DND-41 (cell line): ENCODE data around the gene PIGW.

Source experiments
- ATAC-seq: fragments of 200-7000 bp; cut with Tn5 transposase; 3 replicates; pipeline ENCODE4 v1.9.1; 2021; ENCODE audit warnings: low read depth; ENCODE audit not compliant: insufficient read depth
- DNase-seq: peaks from one replicate; pipeline ENCODE4 v3.0.0-alpha.2; 2020
- H2AFZ ChIP-seq: 2 replicates; pipeline ENCODE4 v1.6.0; 2012; ENCODE audit warnings: low read depth, low read length
- H3K27ac ChIP-seq: 2 replicates; pipeline ENCODE4 v1.5.1; 2012; ENCODE audit warnings: low read length, inconsistent platforms
- H3K27me3 ChIP-seq: fragments of 200-600 bp; sonication (generic); 2 replicates; pipeline ENCODE4 v1.6.0; 2012; ENCODE audit warnings: low read length, mild to moderate bottlenecking, inconsistent platforms; ENCODE audit not compliant: insufficient read depth, poor library complexity
- H3K36me3 ChIP-seq: 2 replicates; pipeline ENCODE4 v1.5.1; 2012; ENCODE audit warnings: low read length, inconsistent platforms; ENCODE audit not compliant: insufficient read depth
- H3K4me1 ChIP-seq: 2 replicates; pipeline ENCODE4 v1.5.1; 2012; ENCODE audit warnings: mild to moderate bottlenecking, low read length; ENCODE audit not compliant: insufficient read depth
- H3K4me2 ChIP-seq: 2 replicates; pipeline ENCODE4 v1.6.0; 2012; ENCODE audit warnings: mild to moderate bottlenecking, moderate library complexity, low read length, inconsistent platforms; ENCODE audit not compliant: insufficient read depth
- H3K4me3 ChIP-seq, 2 experiments: fragments of 200-600 bp in 1 of 2; shearing (Covaris generic) in 1 of 2; 2 replicates each; pipeline ENCODE4 v1.5.1; 2012 to 2016; ENCODE audit warnings: inconsistent platforms in 2 of 2, low read length in 2 of 2, mild to moderate bottlenecking in 2 of 2, low read depth in 1 of 2, moderate library complexity in 1 of 2
- H3K79me2 ChIP-seq: 2 replicates; pipeline ENCODE4 v1.6.0; 2012; ENCODE audit warnings: low read length, inconsistent platforms; ENCODE audit not compliant: insufficient read depth
- H3K9ac ChIP-seq: 2 replicates; pipeline ENCODE4 v1.6.0; 2012; ENCODE audit warnings: low read depth, mild to moderate bottlenecking, inconsistent platforms, low read length, moderate library complexity
- H3K9me3 ChIP-seq: 2 replicates; pipeline ENCODE4 v1.5.1; 2012; ENCODE audit warnings: low read length, moderate library complexity, mild to moderate bottlenecking, inconsistent platforms; ENCODE audit not compliant: insufficient read depth, severe bottlenecking
- H4K20me1 ChIP-seq: 2 replicates; pipeline ENCODE4 v1.6.0; 2012; ENCODE audit warnings: low read length; ENCODE audit not compliant: insufficient read depth
- EZH2 ChIP-seq: IDR thresholded peaks from 3 replicates; pipeline ENCODE4 v1.6.1; 2012; ENCODE audit warnings: borderline replicate concordance, low read depth, mild to moderate bottlenecking, moderate library complexity, low read length, inconsistent platforms; ENCODE audit not compliant: severe bottlenecking
- TF ChIP-seq, protein P1 (sequence below): IDR thresholded peaks from 2 replicates; pipeline ENCODE4 v1.5.1; 2012; ENCODE audit warnings: borderline replicate concordance, low read length, moderate library complexity, mild to moderate bottlenecking; ENCODE audit not compliant: poor library complexity, severe bottlenecking; ENCODE audit errors: extremely low read depth

PIGW gene

DNA sequence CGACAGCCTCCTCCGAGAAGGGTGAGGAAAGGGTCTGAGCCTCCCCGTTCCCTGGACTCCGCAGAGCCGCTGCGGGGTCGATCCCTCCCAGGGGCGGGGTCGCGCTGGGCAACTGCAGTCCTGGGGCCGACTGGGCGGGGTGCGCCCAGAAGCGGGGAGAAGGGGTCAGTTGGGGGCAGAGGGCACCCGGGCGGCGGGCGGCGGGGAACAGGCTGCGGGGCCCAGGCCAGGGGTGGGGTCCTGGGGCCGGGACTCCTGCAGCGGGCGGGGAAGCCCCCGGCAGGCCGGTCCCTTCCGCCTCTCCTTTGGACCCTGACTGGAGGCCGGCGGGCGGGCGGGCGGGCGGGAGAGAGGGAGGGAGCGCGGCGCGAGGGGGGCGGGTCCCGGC lies 10.3 kb downstream of the PIGW start:
- H2AFZ ChIP-seq: peak overlapping the region; percentile 88
- peak overlapping the region; percentile 99 for H3K4me3 ChIP-seq
- ATAC-seq (no peak; the same call in 2 of the 3 replicates), DNase-seq (no peak)
- peaks cover 68% of the 10 kb centered on the region for H3K79me2 ChIP-seq
- no peaks in the 10 kb centered on the region for H3K27me3 ChIP-seq
- peak overlapping the region; percentile 100 for H3K9ac ChIP-seq
- peaks cover 42% of the 10 kb centered on the region for H3K4me1 ChIP-seq
- H3K9me3 ChIP-seq: no peaks in the 10 kb centered on the region
- peak overlapping the region; percentile 60 for H3K4me2 ChIP-seq
- H3K27ac ChIP-seq: peak overlapping the region; percentile 99
- H3K36me3 ChIP-seq: peaks cover 34% of the 10 kb centered on the region
- H4K20me1 ChIP-seq: peaks cover 30% of the 10 kb centered on the region
- TF ChIP-seq, protein P1, sequence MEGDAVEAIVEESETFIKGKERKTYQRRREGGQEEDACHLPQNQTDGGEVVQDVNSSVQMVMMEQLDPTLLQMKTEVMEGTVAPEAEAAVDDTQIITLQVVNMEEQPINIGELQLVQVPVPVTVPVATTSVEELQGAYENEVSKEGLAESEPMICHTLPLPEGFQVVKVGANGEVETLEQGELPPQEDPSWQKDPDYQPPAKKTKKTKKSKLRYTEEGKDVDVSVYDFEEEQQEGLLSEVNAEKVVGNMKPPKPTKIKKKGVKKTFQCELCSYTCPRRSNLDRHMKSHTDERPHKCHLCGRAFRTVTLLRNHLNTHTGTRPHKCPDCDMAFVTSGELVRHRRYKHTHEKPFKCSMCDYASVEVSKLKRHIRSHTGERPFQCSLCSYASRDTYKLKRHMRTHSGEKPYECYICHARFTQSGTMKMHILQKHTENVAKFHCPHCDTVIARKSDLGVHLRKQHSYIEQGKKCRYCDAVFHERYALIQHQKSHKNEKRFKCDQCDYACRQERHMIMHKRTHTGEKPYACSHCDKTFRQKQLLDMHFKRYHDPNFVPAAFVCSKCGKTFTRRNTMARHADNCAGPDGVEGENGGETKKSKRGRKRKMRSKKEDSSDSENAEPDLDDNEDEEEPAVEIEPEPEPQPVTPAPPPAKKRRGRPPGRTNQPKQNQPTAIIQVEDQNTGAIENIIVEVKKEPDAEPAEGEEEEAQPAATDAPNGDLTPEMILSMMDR: no peak
- no peak for TF ChIP-seq EZH2

DNA sequence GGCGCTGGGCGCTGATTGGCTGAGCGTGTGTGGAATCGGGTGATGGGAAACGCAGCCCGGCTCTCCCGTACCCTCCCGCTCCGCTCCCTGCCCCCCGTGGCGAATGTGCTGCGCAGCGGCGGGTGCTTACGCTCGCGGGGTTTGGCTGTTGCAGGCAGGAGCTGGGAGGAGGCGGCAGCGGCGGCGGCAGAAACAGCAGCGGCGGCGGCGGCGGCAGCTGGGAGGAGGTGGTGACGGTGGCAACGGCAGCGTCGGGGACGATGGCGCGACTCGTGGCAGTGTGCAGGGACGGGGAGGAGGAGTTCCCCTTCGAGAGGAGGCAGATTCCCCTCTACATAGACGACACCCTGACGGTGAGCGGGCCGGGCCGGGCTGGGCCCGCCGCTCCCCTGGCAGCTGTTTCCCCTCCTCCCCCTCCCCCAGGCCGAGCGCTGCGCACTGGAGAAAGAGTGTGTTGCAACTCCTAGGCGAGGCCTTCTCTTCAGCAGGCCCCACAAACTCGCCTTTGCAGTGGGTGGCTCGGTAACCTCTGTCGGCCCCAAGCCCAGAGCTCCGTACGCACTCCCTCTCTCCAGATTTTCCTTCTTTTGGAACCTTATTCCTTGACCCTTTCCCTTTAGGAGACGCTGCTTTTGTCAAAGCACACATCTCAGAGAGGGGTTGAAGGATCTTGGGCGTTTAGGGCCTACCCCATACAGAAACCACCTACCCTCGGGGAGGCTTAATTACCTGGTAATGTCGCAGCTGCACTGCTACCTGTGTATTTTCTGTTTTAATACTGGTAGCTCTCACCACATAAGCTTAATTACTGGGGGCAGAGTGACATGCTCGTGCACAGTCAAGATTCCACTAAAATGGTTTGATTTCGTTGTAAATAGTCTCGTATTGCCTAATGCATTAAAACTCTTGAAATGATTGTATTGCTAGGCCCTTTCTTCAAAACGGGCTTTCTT lies 11.0 kb downstream of the PIGW start:
- TF ChIP-seq EZH2: no peak
- TF ChIP-seq, protein P1: no peak
- Histone ChIP-seq H3K4me3 (peak overlapping the region; percentile 69 to 77), H3K27ac (peak overlapping the region; percentile 79), H3K9ac (peak overlapping the region; percentile 100), H3K36me3 (peaks cover 41% of the 10 kb centered on the region), H3K79me2 (peaks cover 75% of the 10 kb centered on the region), H2AFZ (peak overlapping the region; percentile 59), H3K4me2 (peak overlapping the region; percentile 88), H3K9me3 (no peaks in the 10 kb centered on the region), H4K20me1 (peaks cover 36% of the 10 kb centered on the region), H3K27me3 (no peaks in the 10 kb centered on the region), H3K4me1 (peaks cover 47% of the 10 kb centered on the region)
- ATAC-seq (peak; percentile 86), DNase-seq (peak; percentile 98)

DNA sequence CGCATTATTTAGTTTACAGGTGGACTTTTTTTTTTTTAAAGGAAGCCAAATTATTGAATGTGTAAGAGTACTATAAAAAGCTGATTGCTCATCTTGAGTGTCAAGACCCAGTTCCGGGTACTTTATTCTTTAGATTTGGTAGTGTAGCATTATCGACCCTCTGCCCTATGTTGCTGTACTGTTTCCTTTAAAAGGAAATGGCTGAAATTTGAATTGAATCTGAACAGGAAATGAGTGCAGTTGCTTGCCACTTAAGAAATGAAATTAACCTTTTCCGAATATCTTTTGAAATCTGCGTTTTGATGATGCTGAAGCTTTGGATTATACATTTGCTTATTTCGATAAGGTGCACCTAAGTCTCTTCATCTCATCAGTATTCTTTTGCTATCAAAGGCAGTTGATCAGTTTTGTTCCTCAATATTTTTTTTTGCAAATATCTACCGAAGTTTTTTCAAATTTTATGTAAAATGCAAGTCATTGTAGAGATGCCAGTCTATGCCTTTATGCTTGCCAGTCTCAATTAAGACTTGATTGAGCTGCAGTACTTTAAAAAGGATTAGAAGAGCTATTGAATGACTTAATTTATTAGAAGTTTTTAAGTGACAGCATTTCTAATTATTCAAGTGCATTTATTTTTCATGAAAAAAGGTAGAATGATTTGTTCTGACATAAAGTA lies 11.8 kb downstream of the PIGW start:
- Histone ChIP-seq H3K27ac (peak overlapping the region; percentile 79), H4K20me1 (peaks cover 43% of the 10 kb centered on the region), H3K4me1 (peaks cover 50% of the 10 kb centered on the region), H3K36me3 (peaks cover 43% of the 10 kb centered on the region), H3K9me3 (no peaks in the 10 kb centered on the region), H3K27me3 (no peaks in the 10 kb centered on the region), H3K79me2 (peaks cover 83% of the 10 kb centered on the region), H3K9ac (peak overlapping the region; percentile 100), H3K4me2 (peak overlapping the region; percentile 88), H3K4me3 (peak overlapping the region; percentile 69 to 77), H2AFZ (no peak overlapping the region)
- DNase-seq: no peak
- ATAC-seq: no peak
- TF ChIP-seq, protein P1: no peak
- TF ChIP-seq EZH2: no peak
